Measurements from ENCODE around the gene GLT1D1.

DNA sequence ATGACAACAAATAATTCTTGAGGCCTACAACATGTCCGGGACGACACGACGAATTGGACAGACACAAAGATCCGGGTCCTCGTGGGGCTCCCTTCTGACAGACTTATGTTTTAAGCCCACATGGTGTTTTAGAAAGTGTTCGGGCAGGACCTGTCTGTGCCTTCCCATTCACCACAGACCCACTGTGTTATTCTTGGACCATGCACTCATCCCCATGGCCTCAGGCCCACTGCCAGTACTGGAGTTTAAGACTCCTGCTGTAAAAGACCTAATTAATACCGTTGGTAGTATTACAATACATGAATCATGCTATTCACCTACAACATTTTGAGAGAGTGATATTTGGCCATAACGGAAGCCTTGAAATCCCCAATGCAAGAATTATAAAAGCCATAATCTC lies 49.5 kb upstream of the GLT1D1 start:
- TF ChIP-seq, protein P1, sequence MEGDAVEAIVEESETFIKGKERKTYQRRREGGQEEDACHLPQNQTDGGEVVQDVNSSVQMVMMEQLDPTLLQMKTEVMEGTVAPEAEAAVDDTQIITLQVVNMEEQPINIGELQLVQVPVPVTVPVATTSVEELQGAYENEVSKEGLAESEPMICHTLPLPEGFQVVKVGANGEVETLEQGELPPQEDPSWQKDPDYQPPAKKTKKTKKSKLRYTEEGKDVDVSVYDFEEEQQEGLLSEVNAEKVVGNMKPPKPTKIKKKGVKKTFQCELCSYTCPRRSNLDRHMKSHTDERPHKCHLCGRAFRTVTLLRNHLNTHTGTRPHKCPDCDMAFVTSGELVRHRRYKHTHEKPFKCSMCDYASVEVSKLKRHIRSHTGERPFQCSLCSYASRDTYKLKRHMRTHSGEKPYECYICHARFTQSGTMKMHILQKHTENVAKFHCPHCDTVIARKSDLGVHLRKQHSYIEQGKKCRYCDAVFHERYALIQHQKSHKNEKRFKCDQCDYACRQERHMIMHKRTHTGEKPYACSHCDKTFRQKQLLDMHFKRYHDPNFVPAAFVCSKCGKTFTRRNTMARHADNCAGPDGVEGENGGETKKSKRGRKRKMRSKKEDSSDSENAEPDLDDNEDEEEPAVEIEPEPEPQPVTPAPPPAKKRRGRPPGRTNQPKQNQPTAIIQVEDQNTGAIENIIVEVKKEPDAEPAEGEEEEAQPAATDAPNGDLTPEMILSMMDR (IDR thresholded peaks at IDR 0.05), result no peak
- no peak for TF ChIP-seq POLR2AphosphoS5 (IDR thresholded peaks at IDR 0.05)
- TF ChIP-seq POLR2A (IDR thresholded peaks at IDR 0.05), result no peak
